GM21737 (cell line): ENCODE results near the gene OR6B2.
"Not testable (repeated sequence)": the region's sequence is repeated elsewhere in the genome, so short reads cannot be mapped to it uniquely, and the experiment has no call there.

Experiments
- ATAC-seq: cut with Tn5 transposase; IDR thresholded peaks from one replicate; pipeline ENCODE4 v1.9.1; 2021; ENCODE audit warnings: mild to moderate bottlenecking, moderate library complexity; ENCODE audit not compliant: unreplicated experiment

OR6B2 gene

DNA sequence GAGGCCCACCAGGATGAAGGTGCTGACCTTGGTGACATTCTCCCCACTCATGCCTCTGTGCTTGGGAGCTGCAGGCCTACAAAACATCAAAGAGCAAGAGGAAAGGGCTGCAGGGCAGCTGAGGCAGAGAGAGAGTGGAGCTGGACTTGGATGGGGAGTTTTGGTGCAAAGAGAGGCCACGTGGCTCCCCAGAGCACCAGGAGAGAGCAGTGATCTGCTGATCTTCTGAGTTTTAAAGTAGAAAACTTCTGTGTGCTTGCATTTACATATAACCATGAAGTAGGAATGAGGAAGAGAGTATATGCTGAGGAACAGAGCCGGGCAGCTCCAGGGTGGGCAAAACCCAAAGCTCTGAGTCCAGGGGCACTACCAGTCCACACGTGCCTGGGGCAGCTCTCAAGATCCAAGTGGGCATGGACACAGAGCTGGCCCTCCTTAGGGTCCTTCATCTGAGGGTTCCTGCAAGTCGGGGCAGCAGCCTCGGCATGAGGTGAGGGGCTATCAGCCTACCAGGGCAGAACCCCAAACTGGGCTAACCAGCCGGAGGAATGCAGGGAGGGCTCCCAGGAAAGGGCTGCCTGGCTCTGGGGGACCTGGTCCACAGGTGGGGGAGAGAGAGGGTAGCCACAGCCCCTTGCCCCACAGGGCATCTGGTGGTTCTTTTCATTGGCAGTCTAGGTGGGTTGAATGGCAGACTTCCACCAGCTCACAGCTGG lies at the start of gene OR6B2:
Gene OR6B2 (minus strand): TSS at position 51 of the 716 bp plus-strand sequence. CDS start 0 bp downstream, at position 51.
- no peak for ATAC-seq

DNA sequence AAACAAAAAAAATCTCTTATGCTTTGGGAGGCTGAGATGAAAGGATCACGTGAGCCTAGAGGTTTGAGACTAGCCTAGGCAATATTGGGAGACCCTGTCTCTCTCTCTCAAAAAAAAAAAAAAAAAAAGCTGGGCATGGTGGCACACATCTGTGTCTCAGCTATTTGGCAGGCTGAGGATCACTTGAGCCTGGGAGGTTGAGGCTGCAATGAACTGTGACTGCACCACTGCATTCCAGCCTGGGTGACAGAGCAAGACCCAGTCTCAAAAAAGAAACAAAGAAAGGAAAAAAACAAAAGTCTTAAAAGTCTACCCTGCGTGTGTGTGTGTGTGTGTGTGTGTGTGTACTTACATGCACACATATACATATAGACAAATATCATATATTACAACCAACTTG lies 48.4 kb upstream of the OR6B2 start:
- ATAC-seq: no peak

DNA sequence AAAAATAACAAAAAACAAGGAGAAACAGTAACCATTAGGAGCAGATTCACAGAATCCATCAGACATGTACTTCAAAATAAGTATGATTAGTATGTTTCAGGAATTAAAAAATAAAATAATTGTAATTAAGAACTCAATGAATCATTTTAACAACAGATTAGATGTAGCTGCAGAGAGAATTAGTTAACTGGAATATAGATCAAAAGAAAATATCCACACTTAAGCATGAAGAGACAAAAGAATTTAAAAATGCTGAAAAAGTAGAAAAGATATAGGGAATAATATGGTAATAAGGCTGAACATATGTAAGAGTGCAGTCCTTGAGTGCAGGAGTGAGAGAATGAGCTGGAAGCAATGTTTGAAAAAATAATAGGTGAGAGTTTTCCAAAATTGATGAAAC lies 47.2 kb upstream of the OR6B2 start:
- ATAC-seq: no peak

DNA sequence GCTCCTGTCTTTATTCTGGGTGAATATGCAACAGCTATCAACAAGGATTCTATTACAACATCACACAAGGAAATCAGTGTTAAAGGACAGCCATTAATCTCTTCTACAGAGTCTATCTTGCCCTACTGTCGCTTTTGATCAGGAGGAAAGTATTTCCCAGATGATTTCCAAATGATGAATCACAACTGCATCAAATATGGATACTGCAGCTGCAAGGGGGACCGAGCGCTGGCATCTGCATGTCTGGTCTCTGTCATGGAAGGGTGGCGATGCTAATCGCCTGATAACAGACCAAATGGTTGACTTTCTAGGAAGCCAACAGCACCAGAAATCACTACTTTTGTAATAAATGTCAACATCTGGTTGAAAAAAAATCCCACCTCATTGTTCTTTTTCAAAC lies 44.3 kb upstream of the OR6B2 start:
- no peak for ATAC-seq

DNA sequence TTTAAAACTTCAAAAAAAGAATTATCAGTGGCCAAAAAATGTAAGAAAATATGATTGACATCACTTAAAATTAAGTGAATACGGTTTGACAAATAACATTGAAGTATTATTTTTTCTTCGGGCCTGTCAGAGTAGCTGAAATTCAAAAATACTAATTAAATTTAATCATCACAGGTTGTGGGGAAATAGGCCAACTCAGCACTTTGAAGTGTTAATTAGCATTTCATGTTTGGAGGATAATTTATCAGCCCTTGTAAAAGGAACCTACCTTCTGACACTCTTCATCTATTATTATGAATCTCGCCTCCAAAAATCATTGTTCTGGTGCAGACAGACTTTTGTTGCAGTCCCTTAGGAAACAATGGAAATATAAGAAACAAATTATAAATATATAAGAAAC lies 40.7 kb upstream of the OR6B2 start:
- no peak for ATAC-seq

DNA sequence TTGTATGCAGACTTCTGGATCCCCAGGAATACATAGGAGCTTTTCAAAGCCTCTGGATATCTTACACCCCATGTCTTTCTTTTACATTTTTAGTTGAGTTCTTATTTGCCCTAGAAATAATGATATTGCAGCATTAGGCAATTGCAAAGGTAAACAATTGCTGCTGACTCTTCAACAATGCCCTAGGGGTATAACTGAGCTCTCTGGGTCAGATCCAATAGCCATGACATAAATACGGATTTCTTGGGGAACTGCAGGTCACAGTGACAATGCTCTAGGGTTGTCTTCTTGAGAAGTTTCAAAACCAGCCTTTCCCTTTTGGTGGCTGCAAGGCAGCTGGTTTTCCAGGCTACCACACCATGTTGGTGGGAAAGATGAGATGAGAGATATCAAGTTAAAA lies 39.6 kb upstream of the OR6B2 start:
- ATAC-seq: no peak

DNA sequence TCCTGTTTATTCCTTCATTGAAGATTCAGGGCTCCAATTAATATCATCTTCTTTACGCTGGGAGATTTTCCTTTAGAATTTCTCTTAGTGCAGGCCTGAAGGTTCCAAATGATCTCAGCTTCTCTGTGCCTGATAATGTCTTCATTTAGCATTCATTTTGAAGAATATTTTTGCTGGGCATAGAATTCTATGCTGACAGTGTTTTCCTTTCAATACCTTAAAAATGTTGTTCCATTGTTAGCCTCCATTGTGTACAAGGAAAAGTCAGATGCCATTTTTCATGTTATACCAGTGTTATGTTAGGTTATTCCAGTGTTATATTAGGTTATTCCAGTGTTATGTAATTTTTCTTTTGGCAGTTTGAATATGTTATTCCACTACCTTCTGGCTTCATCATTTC lies 38.0 kb upstream of the OR6B2 start:
- no peak for ATAC-seq

DNA sequence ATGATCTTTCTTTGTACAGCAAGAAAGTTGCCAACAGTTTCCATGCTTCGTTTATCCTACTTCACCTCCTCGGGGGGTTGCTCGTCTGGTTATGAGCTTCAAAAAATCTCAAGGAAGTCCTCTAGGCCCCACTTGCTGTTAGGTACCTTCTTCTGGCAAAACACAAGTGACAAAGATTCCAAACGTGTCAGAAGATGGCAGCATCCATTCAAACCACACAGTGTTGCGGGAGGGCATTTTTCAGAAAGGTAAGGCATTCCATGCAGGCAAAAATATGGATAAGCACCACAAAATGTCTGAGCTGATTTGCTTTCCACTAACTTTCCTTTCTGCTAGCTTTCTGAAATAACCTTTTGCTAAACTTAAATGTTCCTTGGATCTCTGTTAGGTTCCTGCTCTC lies 36.3 kb upstream of the OR6B2 start:
- ATAC-seq: no peak

DNA sequence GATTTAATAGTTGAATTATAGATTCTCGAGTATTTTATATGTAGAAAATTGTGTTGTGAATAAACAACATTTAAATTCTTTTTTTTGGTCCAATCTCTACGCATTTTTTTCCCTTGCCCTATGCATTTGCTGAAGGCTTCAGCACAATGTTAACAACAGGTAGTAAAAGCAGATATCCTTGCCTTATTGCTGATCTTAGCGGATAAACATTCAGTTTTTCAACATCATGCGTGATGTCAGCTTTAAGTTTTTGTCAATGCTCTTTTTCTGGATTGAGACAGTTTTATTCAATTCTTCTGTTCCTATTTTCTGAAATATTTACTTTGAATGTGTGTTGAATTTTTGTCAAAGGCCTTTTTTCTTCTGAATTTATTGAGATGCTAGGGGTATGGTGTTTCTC lies 34.7 kb upstream of the OR6B2 start:
- no peak for ATAC-seq

DNA sequence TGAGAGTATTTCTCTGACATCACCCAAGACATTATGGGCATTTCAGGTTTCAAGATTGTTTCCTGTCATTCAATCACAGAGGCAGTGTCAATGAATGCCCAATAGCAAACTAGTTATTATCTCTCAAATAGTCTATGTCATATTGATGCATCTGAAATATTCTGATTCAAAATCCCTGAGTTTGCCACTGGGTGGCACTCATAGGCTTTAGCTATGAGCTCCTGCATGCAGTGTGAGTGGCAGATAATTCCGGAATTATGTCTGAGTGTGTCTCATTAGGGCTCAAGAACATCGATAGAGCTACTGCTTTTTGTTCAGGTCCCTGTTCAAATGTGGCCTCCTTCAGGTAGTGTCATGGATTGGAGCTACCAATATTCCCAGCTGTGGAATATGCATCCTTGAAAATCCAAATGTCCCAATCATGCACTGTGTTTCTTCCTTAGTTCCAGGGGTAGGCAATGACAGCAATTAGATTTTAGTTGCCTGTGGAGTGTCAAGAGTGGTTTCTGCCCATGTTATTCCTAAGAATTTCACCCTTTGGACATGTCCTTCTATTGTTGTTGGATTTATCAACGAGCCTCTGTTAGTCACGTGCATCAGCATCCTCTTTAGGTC lies 30.9 kb upstream of the OR6B2 start:
- ATAC-seq: no peak

DNA sequence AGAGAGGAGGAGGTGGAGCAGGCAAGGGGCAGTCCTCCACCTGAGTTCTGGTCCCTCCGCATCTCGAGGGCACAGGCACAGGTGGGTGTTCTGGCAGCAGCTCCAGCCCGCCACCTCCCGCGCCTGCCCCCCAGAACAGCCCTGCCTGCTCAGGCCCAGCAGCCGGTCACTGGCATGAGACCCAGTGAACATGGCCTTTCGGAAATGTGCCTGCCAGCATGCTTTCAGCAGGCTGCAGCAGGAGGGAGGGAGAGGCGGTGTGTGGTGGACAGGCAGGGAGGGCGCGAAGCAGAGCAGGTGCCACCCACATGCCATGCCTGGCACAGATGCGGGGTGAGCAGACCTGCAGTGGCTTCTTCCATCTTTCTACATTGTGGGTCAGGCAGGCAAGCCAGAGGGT lies 26.4 kb upstream of the OR6B2 start:
- no peak for ATAC-seq

DNA sequence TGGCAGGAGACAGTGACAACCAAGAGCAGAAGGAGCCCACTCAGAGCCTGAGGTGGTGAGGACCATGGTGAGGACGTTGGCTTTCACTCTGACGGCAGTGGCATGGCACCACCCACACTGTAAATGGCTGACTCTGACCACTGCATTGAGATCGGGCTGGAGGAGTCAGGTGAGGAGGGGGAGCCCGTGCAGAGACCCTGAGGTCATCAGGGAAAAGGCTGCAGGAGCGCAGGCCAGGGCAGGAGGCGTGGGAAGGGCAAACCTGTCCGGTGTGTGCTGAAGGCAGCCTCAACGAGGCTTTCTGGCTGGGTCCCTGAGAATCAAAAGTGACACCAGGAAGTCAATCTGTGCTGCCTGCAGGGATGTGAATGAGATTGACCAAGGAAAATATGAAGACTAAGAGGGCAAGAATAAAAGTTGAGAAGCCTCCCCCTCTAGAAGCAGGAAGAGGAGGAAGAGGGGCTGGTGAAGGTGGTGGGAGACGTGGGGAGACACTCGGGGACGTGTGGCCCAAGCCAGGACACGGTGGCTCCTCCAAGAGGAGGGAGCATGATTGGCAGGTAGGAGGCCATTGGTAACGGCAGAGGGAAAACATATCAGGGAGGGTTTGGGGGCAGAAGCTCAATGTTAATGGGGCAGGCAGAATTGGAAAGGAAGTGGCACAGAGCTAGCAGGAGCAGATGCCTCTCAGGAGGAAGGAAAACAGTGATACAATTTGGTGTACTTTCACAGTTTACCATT lies 25.1 kb upstream of the OR6B2 start:
- ATAC-seq: no peak

DNA sequence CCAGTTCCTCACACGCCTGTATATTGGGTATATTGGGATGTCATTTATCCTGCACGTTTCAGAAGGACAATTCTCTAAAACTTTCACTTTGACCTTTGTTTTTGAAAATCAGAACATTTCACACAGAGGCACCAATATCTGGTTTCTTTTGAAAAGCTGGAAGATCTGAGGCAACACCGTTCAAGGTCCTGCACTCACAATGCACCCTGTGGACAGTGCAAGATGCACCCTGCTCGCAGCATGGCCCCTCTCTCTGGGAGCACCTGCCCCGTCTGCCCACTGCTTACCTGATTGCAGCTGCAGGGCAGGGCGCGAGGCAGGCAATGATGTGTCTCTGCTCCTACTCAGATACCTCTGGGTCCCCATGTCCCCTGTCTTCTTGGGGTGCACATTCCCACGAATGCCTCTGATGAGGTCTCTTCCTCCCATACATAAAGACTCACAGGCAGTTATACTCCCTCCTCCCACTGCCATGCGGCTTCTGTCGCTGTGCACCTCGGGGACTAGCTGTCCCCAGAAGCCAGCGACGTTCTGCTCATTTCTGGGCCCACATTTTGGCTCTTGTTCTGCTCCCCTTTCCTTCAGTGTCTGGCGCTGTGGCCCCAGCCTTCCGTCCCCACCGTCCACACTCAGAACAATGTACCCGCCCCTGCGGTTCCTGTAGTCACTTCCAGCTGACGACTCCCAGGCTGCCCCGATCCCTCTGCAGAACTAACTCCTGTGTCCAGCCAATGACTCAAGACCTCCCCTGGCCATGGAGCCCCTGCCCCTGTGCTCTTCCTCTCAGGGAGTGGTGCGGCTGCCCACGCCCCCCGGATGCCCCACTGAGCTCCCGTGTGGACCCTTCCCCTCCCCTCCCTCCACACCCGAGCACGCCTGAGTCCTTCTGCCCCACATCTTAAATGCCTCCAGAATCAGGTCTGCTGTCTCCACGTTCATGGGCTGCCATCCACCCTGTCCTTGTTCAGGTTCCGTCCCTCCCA lies 23.2 kb upstream of the OR6B2 start, which contains the start of gene OR6B3:
Gene OR6B3 (minus strand): TSS at position 349 of the 983 bp plus-strand sequence.
- ATAC-seq: no peak

DNA sequence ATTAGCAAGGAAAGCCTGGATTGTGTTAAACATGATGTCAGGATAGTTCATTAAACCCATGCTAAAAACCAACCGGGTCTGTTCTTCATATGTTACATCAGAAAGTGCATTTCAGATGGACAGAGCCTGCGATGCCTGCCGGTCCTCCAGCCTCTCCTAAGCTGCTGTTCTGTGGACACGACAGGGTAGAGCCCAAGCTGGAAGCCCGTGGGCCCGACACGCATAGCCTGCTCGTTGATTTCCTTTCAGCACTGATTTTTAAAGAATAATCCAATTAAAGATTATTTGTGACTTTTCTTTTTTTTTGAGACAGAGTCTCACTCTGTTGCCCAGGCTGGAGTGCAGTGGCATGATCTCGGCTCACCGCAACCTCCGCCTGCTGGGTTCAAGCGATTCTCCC lies 22.3 kb upstream of the OR6B2 start:
- no peak for ATAC-seq

DNA sequence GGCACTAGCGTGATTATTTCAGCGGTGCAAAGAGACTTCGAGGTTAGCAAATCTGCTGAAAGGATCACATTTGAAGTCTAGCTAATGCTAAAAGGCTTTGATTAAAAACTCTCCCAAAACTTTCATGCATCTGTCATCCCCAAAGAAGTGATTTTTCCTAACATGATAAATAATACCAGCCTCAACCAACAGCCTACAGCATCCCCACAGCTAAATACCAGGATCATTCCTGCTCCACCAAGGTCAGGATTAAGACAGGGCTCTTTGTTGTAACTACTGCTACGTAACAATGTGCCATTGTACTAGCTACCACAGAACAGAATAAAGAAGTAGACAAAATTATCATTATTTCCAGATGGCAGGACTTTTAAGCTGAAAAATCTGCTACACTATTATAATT lies 21.5 kb upstream of the OR6B2 start:
- no peak for ATAC-seq

DNA sequence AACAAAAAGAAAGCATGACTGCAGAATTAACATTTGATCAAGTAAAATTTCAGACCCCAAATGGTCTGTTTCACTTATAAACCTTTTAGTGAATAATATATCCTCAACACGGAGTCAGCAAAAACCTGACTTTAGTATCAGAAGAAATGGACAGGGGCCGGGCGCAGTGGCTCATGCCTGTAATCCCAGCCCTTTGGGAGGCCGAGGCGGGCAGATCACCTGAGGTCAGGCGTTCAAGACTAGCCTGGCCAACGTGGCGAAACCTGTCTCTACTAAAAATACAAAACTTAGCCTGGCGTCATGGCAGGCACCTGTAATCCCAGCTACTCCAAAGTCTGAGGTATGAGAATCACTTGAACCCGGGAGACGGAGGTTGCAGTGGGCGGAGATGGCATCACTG lies 20.0 kb upstream of the OR6B2 start:
- no peak for ATAC-seq

DNA sequence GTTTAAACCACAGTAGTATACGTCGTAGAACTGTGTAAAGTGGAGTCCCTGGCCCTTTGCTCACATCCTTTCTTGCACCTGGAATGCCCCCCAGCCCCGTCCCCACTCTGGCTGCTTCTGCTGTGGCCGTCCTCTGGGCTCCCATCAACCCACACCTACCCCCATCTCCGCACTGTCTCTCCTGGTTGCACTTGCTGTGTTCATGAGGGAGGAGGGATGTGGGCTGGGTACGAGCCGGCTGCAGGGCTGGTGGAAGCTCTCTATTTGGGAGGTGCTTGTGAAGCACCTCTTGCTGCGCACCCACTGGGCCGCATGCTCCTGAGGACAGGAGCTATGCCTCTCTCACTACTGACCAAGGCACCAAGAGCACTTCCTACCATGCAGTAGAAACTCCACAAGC lies 18.0 kb upstream of the OR6B2 start:
- no peak for ATAC-seq

DNA sequence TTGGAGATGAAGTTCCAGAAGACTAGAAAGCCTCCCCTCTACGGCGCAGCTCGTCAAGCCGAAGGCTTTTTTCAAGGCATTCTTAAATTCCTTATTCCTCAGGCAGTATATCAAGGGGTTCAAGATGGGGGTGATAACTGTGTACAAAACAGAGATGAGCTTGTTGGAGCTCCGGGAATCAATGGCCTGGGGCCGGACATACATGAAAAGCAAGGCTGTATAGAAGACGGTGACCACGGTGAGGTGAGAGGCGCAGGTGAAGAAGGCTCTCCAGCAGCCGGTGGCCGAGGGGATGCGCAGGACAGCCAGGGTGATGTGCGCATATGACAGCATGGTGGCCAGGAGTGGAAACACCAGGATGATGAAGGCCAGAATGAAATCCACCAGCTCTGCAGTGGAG lies 14.9 kb upstream of the OR6B2 start:
- no peak for ATAC-seq

DNA sequence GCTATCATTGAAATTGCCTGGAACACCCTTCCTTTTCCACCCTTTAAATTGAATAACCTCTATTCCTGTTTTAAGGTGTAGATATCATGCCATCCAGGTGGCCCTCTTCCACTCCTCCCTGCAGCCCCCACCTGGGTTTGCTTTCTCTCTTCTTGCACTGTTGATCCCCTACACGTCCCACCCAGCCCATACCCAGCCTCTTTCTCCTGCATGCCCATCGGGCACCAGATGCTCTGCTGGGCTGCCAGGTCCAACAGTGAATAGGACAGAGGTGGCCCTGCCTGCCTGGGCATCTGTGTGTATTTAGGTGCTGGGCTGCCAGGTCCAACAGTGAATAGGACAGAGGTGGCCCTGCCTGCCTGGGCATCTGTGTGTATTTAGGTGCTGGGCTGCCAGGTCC lies 13.9 kb upstream of the OR6B2 start:
- ATAC-seq: not testable (repeated sequence)

DNA sequence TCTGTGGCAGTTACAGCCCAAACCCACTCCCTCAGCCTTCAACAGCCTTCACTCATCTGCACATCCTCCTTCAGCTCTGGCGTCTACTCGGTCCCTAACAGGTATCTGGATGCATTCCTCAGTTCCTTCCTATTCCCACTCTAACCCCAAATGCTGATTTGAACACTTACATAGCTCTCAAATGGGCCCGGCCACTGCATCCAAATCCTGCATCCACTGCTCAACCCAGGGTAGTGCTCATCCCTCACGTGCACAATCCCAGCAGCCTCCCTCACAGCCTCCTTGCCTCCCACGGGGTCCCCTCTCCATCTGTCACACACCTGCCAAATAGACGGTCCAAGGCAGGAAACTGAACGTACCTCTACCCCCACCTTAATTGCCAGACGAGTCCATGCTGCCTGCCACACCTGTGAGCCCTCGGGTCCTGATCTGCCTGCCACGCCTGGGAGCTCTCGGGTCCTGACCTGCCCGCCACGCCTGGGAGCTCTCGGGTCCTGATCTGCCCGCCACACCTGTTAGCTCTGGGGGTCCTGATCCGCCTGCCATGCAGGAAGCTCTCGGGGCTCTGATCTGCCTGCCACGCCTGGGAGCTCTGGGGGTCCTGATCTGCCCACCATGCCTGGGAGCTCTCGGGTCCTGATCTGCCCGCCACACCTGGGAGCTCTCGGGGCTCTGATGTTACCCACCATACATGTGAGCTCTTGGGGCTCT lies 13.2 kb upstream of the OR6B2 start:
- no peak for ATAC-seq
